GM23248 (cell line): ENCODE data around the gene HOXA6.

Source experiments
- EZH2 ChIP-seq: fragments of 200-600 bp; sonication (generic); IDR thresholded peaks from 2 replicates; pipeline ENCODE4 v1.6.1; 2018; ENCODE audit warnings: antibody characterized with exemption, mild to moderate bottlenecking; ENCODE audit not compliant: insufficient read depth, poor library complexity, severe bottlenecking
- EZH2phosphoT487 ChIP-seq: fragments of 200-600 bp; sonication (generic); IDR thresholded peaks from 2 replicates; pipeline ENCODE4 v1.6.1; 2018; ENCODE audit warnings: antibody characterized with exemption, moderate library complexity, mild to moderate bottlenecking, low read depth; ENCODE audit not compliant: insufficient read depth

DNA sequence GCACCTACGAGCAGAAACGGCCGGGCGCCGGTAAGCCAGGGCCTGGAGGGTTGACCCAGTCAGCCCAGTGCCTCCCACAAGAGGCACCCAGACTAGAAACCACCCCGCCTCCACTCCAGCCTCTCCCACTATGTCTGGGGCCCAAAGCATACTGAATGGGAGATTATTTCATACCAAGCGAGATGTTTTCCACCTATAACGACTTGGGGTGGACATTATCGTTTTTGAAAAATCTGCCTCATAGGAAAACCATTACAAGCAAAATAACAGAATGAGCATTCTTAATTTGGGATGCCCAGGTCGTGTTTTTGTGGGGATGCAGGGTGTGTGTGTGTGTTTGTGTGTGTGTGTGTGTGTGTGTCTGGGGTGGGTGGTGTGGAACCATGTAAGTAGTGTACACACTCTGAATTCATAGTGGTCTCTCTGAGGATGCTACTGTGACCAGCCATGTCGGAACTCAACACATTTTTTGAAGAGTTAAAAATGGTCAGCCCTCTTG is 1.6 kb downstream of the HOXA6 start:
- TF ChIP-seq EZH2: no peak
- TF ChIP-seq EZH2phosphoT487: no peak
